Naive B cell (primary cell): ENCODE results near the gene ERC2. TPM values are rescaled to one million over a fixed set of nuclear protein-coding genes. Genes with fewer than 3 reads are reported as not detected.

Experiments used
- polyA plus RNA-seq, 6 donors: library from polyadenylated mRNA; unstranded; fragments of 300-500 nt; fragmentation: Illumina TruSeq; gene quantifications; one replicate each; pipeline ENCODE4 v1.2.3, GENCODE V29; 2021; ENCODE audit warnings: low read depth in 6 of 6

The ERC2 gene
- polyA plus RNA-seq, 6 donors from 2014 or later: not detected

Other genes with a start within 250 kb of the ERC2 start
- gene CCDC66, start 88.7 kb upstream of the ERC2 start, polyA plus RNA-seq: 10 to 100 TPM; 12.7 to 18.5 (median 14.3) TPM
- 10 to 100 TPM; 37.1 to 47.0 (median 41.0) TPM for gene TASOR, start 214.8 kb upstream of the ERC2 start, polyA plus RNA-seq